ENCODE data around the gene HDDC3. TPM values are rescaled to one million over a fixed set of nuclear protein-coding genes. Genes with fewer than 3 reads are reported as not detected.
A peak's percentile ranks its signal among the peaks of the same experiment; 100 is the strongest.

The HDDC3 gene
- total RNA-seq, 1 donor from 2014 or later, result 29.4 TPM

- Histone ChIP-seq H3K27me3 (no peaks in the 10 kb centered on the region), H3K4me1 (no peaks in the 10 kb centered on the region), H3K36me3 (peaks cover 68 to 83% of the 10 kb centered on the region in 2 donors), H3K27ac (no peak overlapping the region), H3K9me3 (no peaks in the 10 kb centered on the region), H3K4me3 (no peak overlapping the region)
- no peak for TF ChIP-seq CTCF (IDR thresholded peaks at IDR 0.05)
- no peak for DNase-seq (ENCODE audit: low spot score in 2 of 2)
- intact Hi-C loops (cut with DNase I), result no loop called here
Observed at GRCh38 chr15:90918034-90918788, 14.1 kb downstream of the HDDC3 start.

- TF ChIP-seq CTCF (IDR thresholded peaks at IDR 0.05), result no peak
- DNase-seq (ENCODE audit: low spot score in 2 of 2), result no peak
- Histone ChIP-seq H3K27me3 (no peaks in the 10 kb centered on the region), H3K9me3 (no peaks in the 10 kb centered on the region), H3K4me1 (no peaks in the 10 kb centered on the region), H3K4me3 (no peak overlapping the region), H3K36me3 (peaks cover 74 to 89% of the 10 kb centered on the region in 2 donors), H3K27ac (no peak overlapping the region)
- intact Hi-C loops (cut with DNase I), result no loop called here
Observed at GRCh38 chr15:90917569-90917968, 14.8 kb downstream of the HDDC3 start.

- Histone ChIP-seq H3K27ac (no peak overlapping the region), H3K4me1 (no peaks in the 10 kb centered on the region), H3K27me3 (no peaks in the 10 kb centered on the region), H3K36me3 (peaks cover 85 to 96% of the 10 kb centered on the region in 2 donors), H3K9me3 (no peaks in the 10 kb centered on the region), H3K4me3 (no peak overlapping the region)
- no peak for DNase-seq (ENCODE audit: low spot score in 2 of 2)
- TF ChIP-seq CTCF (IDR thresholded peaks at IDR 0.05), result no peak
- intact Hi-C loops (cut with DNase I), result no loop called here
Observed at GRCh38 chr15:90916461-90916860, 15.9 kb downstream of the HDDC3 start.

GRCh38 chr15:90915808-90916440, 16.4 kb downstream of the HDDC3 start:
- H3K36me3 ChIP-seq, result peaks cover 87 to 97% of the 10 kb centered on the region in 2 donors
- DNase-seq (ENCODE audit: low spot score in 2 of 2), result peak; percentile 60 to 77
- TF ChIP-seq CTCF (IDR thresholded peaks at IDR 0.05), result no peak
- H3K27ac ChIP-seq, result no peak overlapping the region
- H3K27me3 ChIP-seq, result no peaks in the 10 kb centered on the region
- no peaks in the 10 kb centered on the region for H3K4me1 ChIP-seq
- intact Hi-C loops (cut with DNase I), result no loop called here
- H3K9me3 ChIP-seq, result no peaks in the 10 kb centered on the region
- no peak overlapping the region for H3K4me3 ChIP-seq

- Histone ChIP-seq H3K36me3 (peaks cover 87 to 97% of the 10 kb centered on the region in 2 donors), H3K9me3 (no peaks in the 10 kb centered on the region), H3K27me3 (no peaks in the 10 kb centered on the region), H3K4me3 (no peak overlapping the region), H3K4me1 (no peaks in the 10 kb centered on the region), H3K27ac (no peak overlapping the region)
- DNase-seq (ENCODE audit: low spot score in 2 of 2), result no peak
- intact Hi-C loops (cut with DNase I), result no loop called here
- TF ChIP-seq CTCF (IDR thresholded peaks at IDR 0.05), result no peak
Observed at GRCh38 chr15:90915216-90915807, 17.0 kb downstream of the HDDC3 start.

Data from ascending aorta (tissue), 2 donors.